A549 treated with AZD2906 at 1 μM for 4 hours (cell line): ENCODE data around the gene PLAA. TPM values are rescaled to one million over a fixed set of nuclear protein-coding genes. Genes with fewer than 3 reads are reported as not detected.

Experiments
- total RNA-seq: library from RNA; stranded (reverse); fragments of 200-300 nt; extraction: Qiagen RNA extraction; gene quantifications from 5 replicates; pipeline ENCODE4 v1.2.3, GENCODE V29; 2022

The PLAA gene
- 28.3 to 39.8 TPM (median 30.9 TPM) in 5 replicates for total RNA-seq

GRCh38 chr9:26946753-26947727 is at the start of gene PLAA:
PLAA (minus strand) TSS chr9:26947242; CDS start chr9:26947045, 197 bp downstream.

GRCh38 chr9:26955921-26956859 is 9.1 kb upstream of the PLAA start, which contains the start of gene IFT74:
IFT74 (plus strand) TSS chr9:26956412; CDS start chr9:26961968, 5,556 bp downstream.

GRCh38 chr9:26892251-26893029 is 54.6 kb downstream of the PLAA start, which contains the start of gene CAAP1:
CAAP1 (minus strand) TSS chr9:26892802; CDS start chr9:26892715, 87 bp downstream.

Other genes starting within 250 kb of the PLAA start
- gene CAAP1, start 54.4 kb downstream of the PLAA start, total RNA-seq = 15.4 to 21.4 TPM (median 16.9 TPM) in 5 replicates
- 11.4 to 15.5 TPM (median 12.5 TPM) in 5 replicates for gene IFT74, start 9.2 kb upstream of the PLAA start, total RNA-seq
- not detected in 5 replicates for gene LRRC19, start 58.4 kb upstream of the PLAA start, total RNA-seq
- gene TEK, start 162.0 kb upstream of the PLAA start, total RNA-seq = 0.11 to 0.19 TPM (median 0.15 TPM) in 5 replicates